Measurements from ENCODE around the gene OLFM2.

DNA sequence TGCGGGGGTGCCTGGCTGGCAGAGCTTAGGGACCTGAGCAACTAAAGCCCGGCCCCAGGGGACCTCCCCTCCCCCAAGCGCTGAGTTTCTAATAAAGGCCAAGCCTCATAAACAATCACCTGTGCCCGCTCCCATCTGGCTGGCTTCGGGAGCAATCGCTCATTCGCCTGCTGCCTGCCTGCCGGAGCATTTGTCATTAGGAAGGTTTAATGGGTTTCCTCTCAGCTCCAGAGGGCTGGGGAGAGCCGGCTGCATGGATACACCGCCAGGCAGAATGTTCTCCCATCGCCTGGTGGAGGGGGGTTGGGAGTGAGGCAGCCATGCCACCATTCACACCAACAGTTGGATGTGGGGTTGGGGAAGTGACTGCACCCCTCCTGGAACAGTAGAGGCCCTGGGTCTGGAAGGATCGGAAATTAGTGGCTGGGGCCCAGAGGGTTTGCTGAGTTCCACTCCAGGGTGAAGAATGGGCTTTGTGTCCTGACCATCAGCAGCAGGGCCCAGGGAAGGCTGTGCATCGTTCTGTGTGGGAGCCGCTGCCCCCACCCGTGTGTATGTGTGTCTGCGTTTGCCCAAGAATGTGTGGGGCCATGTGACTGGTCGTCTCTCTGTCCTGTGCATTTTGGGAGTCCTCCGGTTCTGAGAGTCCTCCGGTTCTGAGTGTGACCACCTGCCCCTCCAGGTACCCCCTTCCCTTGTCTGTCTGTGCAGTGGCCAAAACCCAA lies 85.9 kb downstream of the OLFM2 start:
- no peak for TF ChIP-seq TCF7L2 (IDR thresholded peaks at IDR 0.05; ENCODE audit: borderline replicate concordance, extremely low read depth, insufficient read depth, insufficient read length)
- TF ChIP-seq, protein P1, sequence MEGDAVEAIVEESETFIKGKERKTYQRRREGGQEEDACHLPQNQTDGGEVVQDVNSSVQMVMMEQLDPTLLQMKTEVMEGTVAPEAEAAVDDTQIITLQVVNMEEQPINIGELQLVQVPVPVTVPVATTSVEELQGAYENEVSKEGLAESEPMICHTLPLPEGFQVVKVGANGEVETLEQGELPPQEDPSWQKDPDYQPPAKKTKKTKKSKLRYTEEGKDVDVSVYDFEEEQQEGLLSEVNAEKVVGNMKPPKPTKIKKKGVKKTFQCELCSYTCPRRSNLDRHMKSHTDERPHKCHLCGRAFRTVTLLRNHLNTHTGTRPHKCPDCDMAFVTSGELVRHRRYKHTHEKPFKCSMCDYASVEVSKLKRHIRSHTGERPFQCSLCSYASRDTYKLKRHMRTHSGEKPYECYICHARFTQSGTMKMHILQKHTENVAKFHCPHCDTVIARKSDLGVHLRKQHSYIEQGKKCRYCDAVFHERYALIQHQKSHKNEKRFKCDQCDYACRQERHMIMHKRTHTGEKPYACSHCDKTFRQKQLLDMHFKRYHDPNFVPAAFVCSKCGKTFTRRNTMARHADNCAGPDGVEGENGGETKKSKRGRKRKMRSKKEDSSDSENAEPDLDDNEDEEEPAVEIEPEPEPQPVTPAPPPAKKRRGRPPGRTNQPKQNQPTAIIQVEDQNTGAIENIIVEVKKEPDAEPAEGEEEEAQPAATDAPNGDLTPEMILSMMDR (IDR thresholded peaks at IDR 0.05 in 2 of 3, conservative IDR thresholded peaks at IDR 0.05 in 1 of 3; ENCODE audit: borderline replicate concordance in 1 of 3, insufficient read depth in 1 of 3, low read depth in 2 of 3, low read length in 2 of 3): no peak
- TF ChIP-seq EZH2phosphoT487 (IDR thresholded peaks at IDR 0.05; ENCODE audit: borderline replicate concordance): no peak
